GM06990 (cell line): ENCODE results near the gene LY6G5C.

Experiments
- DNase-seq: peaks from one replicate; pipeline ENCODE4 v3.0.0-alpha.2; 2011; ENCODE audit not compliant: insufficient read length; ENCODE audit errors: extremely low read depth
- H3K27me3 ChIP-seq: replicated peaks from 2 replicates; pipeline ENCODE4 v1.6.0; 2011; ENCODE audit warnings: low read length; ENCODE audit not compliant: control insufficient read depth, insufficient read depth
- H3K36me3 ChIP-seq: 2 replicates; pipeline ENCODE4 v1.5.1; 2011; ENCODE audit warnings: low read length; ENCODE audit not compliant: control insufficient read depth, insufficient read depth
- H3K4me3 ChIP-seq: replicated peaks from 2 replicates; pipeline ENCODE4 v1.5.1; 2011; ENCODE audit warnings: low read depth, mild to moderate bottlenecking, control low read depth, low read length
- CTCF ChIP-seq: IDR thresholded peaks from 2 replicates; pipeline ENCODE4 v1.5.1; 2011; ENCODE audit warnings: low read length, control low read depth, mild to moderate bottlenecking, inconsistent platforms; ENCODE audit not compliant: insufficient read depth, poor library complexity, severe bottlenecking

Gene LY6G5C

GRCh38 chr6:31717499-31718222, 36.8 kb upstream of the LY6G5C start:
- DNase-seq: no peak

GRCh38 chr6:31715022-31715958, 34.4 kb upstream of the LY6G5C start, which contains the start of gene LY6G6D:
LY6G6D (plus strand) TSS chr6:31715348; CDS start chr6:31715356, 8 bp downstream.
- H3K36me3 ChIP-seq: no peaks in the 10 kb centered on the region
- H3K4me3 ChIP-seq: no peak within 1 kb of the TSS
- no peak for DNase-seq
- no peaks in the 10 kb centered on the region; the same call in 1 of the 2 replicates for H3K27me3 ChIP-seq
- no peak for TF ChIP-seq CTCF

More at GRCh38 chr6:31717499-31718222, 36.8 kb upstream of the LY6G5C start:
- no peak for TF ChIP-seq CTCF
- Histone ChIP-seq H3K27me3 (no peaks in the 10 kb centered on the region; the same call in 1 of the 2 replicates), H3K36me3 (no peaks in the 10 kb centered on the region), H3K4me3 (no peak overlapping the region)

GRCh38 chr6:31713991-31714684, 33.3 kb upstream of the LY6G5C start:
- DNase-seq: no peak
- TF ChIP-seq CTCF: no peak
- Histone ChIP-seq H3K27me3 (no peaks in the 10 kb centered on the region; the same call in 1 of the 2 replicates), H3K36me3 (no peaks in the 10 kb centered on the region), H3K4me3 (no peak overlapping the region)

GRCh38 chr6:31713465-31713864, 32.6 kb upstream of the LY6G5C start:
- no peak for DNase-seq
- Histone ChIP-seq H3K4me3 (no peak overlapping the region), H3K36me3 (no peaks in the 10 kb centered on the region), H3K27me3 (no peaks in the 10 kb centered on the region; the same call in 1 of the 2 replicates)
- no peak for TF ChIP-seq CTCF

- Histone ChIP-seq H3K27me3 (no peaks in the 10 kb centered on the region; the same call in 1 of the 2 replicates), H3K36me3 (no peaks in the 10 kb centered on the region), H3K4me3 (no peak overlapping the region)
- TF ChIP-seq CTCF: peak; percentile 21
- DNase-seq: no peak
Observed at GRCh38 chr6:31712296-31712695, 31.4 kb upstream of the LY6G5C start.
